Measurements from ENCODE around the gene NOTCH2.

DNA sequence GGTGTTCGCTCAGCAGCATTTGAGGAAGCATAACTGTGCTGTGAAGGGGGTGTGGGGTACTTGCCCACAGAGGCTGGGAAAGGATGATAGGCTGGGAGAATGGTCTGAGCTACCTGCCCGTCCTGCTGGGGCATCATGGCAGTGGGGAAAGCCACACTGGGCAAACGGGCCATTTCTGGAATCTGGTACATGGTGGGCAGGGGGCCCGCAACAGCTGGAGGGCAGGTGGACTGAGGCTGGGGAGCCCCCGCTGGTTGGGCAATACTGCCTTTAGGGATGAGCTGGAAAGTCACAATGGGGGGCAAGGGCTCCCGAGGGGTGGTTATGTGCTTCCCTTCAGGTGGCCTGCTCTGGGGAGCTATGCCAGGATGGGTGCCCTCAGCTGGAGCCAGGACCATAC, 153.9 kb downstream of the NOTCH2 start:
- TF ChIP-seq, protein P1, sequence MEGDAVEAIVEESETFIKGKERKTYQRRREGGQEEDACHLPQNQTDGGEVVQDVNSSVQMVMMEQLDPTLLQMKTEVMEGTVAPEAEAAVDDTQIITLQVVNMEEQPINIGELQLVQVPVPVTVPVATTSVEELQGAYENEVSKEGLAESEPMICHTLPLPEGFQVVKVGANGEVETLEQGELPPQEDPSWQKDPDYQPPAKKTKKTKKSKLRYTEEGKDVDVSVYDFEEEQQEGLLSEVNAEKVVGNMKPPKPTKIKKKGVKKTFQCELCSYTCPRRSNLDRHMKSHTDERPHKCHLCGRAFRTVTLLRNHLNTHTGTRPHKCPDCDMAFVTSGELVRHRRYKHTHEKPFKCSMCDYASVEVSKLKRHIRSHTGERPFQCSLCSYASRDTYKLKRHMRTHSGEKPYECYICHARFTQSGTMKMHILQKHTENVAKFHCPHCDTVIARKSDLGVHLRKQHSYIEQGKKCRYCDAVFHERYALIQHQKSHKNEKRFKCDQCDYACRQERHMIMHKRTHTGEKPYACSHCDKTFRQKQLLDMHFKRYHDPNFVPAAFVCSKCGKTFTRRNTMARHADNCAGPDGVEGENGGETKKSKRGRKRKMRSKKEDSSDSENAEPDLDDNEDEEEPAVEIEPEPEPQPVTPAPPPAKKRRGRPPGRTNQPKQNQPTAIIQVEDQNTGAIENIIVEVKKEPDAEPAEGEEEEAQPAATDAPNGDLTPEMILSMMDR (IDR thresholded peaks at IDR 0.05): no peak
- TF ChIP-seq EZH2 (IDR thresholded peaks at IDR 0.05): no peak
